HepG2 (cell line): ENCODE measurements around the gene FAAP20. TPM values are rescaled to one million over a fixed set of nuclear protein-coding genes. Genes with fewer than 3 reads are reported as not detected.

Source experiments
- ADNP ChIP-seq: sonication (generic); formaldehyde crosslinking; IDR thresholded peaks from 2 replicates; pipeline ENCODE4 v1.4.0; 2020; ENCODE audit warnings: missing genetic modification reagents
- AHDC1 ChIP-seq: sonication (generic); formaldehyde crosslinking; IDR thresholded peaks from 2 replicates; pipeline ENCODE4 v1.5.1; 2020; ENCODE audit warnings: mild to moderate bottlenecking, missing genetic modification reagents, borderline replicate concordance
- AKAP8 ChIP-seq: sonication (generic); formaldehyde crosslinking; IDR thresholded peaks from 2 replicates; pipeline ENCODE4 v1.5.1; 2020; ENCODE audit warnings: mild to moderate bottlenecking, missing genetic modification reagents
- CREM ChIP-seq, 2 experiments: sonication (generic) in 1 of 2; formaldehyde crosslinking in 1 of 2; IDR thresholded peaks; 2 replicates each; pipeline versions ENCODE4 v1.4.0 to v1.6.1; 2016 to 2020; ENCODE audit warnings: antibody characterized with exemption in 1 of 2, mild to moderate bottlenecking in 1 of 2, missing genetic modification reagents in 1 of 2
- E2F2 ChIP-seq: sonication (generic); formaldehyde crosslinking; IDR thresholded peaks from 2 replicates; pipeline ENCODE4 v1.4.0; 2020; ENCODE audit warnings: missing genetic modification reagents, borderline replicate concordance
- EEA1 ChIP-seq: sonication (generic); formaldehyde crosslinking; IDR thresholded peaks from 2 replicates; pipeline ENCODE4 v1.5.1; 2020; ENCODE audit warnings: mild to moderate bottlenecking, missing genetic modification reagents, borderline replicate concordance
- HBP1 ChIP-seq: IDR thresholded peaks from 2 replicates; pipeline ENCODE4 v1.6.1; 2016; ENCODE audit warnings: low read depth, control low read depth
- HHEX ChIP-seq: IDR thresholded peaks from 2 replicates; pipeline ENCODE4 v1.6.1; 2016; ENCODE audit warnings: control low read depth
- HMG20B ChIP-seq: conservative IDR thresholded peaks from 2 replicates; pipeline ENCODE4 v1.6.1; 2016; ENCODE audit warnings: missing genetic modification reagents, missing compliant biosample characterization
- HOXA3 ChIP-seq: sonication (generic); formaldehyde crosslinking; IDR thresholded peaks from 2 replicates; pipeline ENCODE4 v1.5.0; 2020; ENCODE audit warnings: missing genetic modification reagents
- NR3C1 ChIP-seq: sonication (generic); formaldehyde crosslinking; IDR thresholded peaks from 2 replicates; pipeline ENCODE4 v1.4.0; 2020; ENCODE audit warnings: missing genetic modification reagents
- TMF1 ChIP-seq: sonication (generic); formaldehyde crosslinking; IDR thresholded peaks from 2 replicates; pipeline ENCODE4 v1.8.1; 2022; ENCODE audit warnings: low read depth, missing genetic modification reagents
- ZBTB21 ChIP-seq: sonication (generic); formaldehyde crosslinking; IDR thresholded peaks from 2 replicates; pipeline ENCODE4 v1.4.0; 2020; ENCODE audit warnings: missing genetic modification reagents
- ZNF18 ChIP-seq: sonication (generic); formaldehyde crosslinking; IDR thresholded peaks from 2 replicates; pipeline ENCODE4 v1.8.0; 2022; ENCODE audit warnings: mild to moderate bottlenecking, missing genetic modification reagents; ENCODE audit not compliant: insufficient replicate concordance
- ZNF510 ChIP-seq: sonication (generic); formaldehyde crosslinking; IDR thresholded peaks from 2 replicates; pipeline ENCODE4 v1.4.0; 2020; ENCODE audit warnings: low read depth, mild to moderate bottlenecking, missing genetic modification reagents
- ZNF670 ChIP-seq: sonication (generic); formaldehyde crosslinking; IDR thresholded peaks from 2 replicates; pipeline ENCODE4 v1.8.0; 2022; ENCODE audit warnings: mild to moderate bottlenecking, missing genetic modification reagents, borderline replicate concordance
- ZSCAN29 ChIP-seq: sonication (generic); formaldehyde crosslinking; conservative IDR thresholded peaks from 2 replicates; pipeline ENCODE4 v1.4.0; 2020; ENCODE audit warnings: mild to moderate bottlenecking, missing genetic modification reagents
- ZZZ3 ChIP-seq: sonication (generic); formaldehyde crosslinking; IDR thresholded peaks from 2 replicates; pipeline ENCODE4 v1.4.0; 2020; ENCODE audit warnings: missing genetic modification reagents, mild to moderate bottlenecking, borderline replicate concordance
- polyA plus RNA-seq, 8 experiments: library from polyadenylated mRNA; depleted of rRNA in 3 of 8; stranded (reverse) in 7 of 8; unstranded in 1 of 8; fragments of >200 nt; fragmentation: Illumina TruSeq in 4 of 8; extraction: Trizol in 4 of 8; gene quantifications; 2 replicates each; pipeline versions ENCODE4 v1.2.1 to v1.2.3, GENCODE V29; 2011 to 2016; ENCODE audit warnings: low read depth in 4 of 8, missing spikeins in 1 of 8, mixed read lengths in 1 of 8; ENCODE audit not compliant: insufficient read depth in 1 of 8
- total RNA-seq, 5 experiments: library from RNA; depleted of rRNA; stranded (reverse); fragments of >200 nt; fragmentation: Illumina TruSeq; extraction: Trizol; gene quantifications; 2 replicates each; pipeline ENCODE4 v1.2.3, GENCODE V29; 2016; ENCODE audit warnings: low read depth in 1 of 5

Gene FAAP20
- total and polyA plus RNA-seq, 2 of the 13 experiments (the other 11 are each of a cell fraction or from before 2014, with no cell fraction given), result 9.6 to 10.8 TPM

- TF ChIP-seq HBP1, result no peak; the same call in 1 of the 2 replicates
- TF ChIP-seq HMG20B (CRISPR knock-in tag), result 0 out of 2 replicates have a peak, but pooled peaks have one; percentile 49
- TF ChIP-seq HOXA3 (CRISPR knock-in tag), result peak; percentile 66
- TF ChIP-seq ADNP, result no peak
- TF ChIP-seq EEA1, result no peak
- peak; percentile 91 for TF ChIP-seq ZSCAN29 (CRISPR knock-in tag)
- TF ChIP-seq ZNF510 (CRISPR knock-in tag), result 0 out of 2 replicates have a peak, but pooled peaks have one; percentile 54
- TF ChIP-seq HHEX (CRISPR knock-in tag), result peak; percentile 55; the same call in 1 of the 2 replicates
- peak; percentile 39 for TF ChIP-seq ZNF18 (CRISPR knock-in tag)
- no peak for TF ChIP-seq TMF1 (CRISPR knock-in tag)
- no peak; the same call in none of the 2 replicates for TF ChIP-seq AKAP8 (CRISPR knock-in tag)
- 0 out of 2 replicates have a peak, but pooled peaks have one; percentile 24 for TF ChIP-seq ZZZ3 (CRISPR knock-in tag)
- no peak for TF ChIP-seq E2F2
- peak; percentile 79; the same call in 1 of the 2 replicates for TF ChIP-seq CREM (IDR thresholded peaks at IDR 0.05)
- TF ChIP-seq CREM (CRISPR knock-in tag; IDR thresholded peaks at IDR 0.05), result no peak
- TF ChIP-seq NR3C1 (CRISPR knock-in tag), result no peak
- no peak for TF ChIP-seq ZBTB21 (CRISPR knock-in tag)
- TF ChIP-seq AHDC1 (CRISPR knock-in tag), result no peak
- no peak for TF ChIP-seq ZNF670 (CRISPR knock-in tag)
Observed at GRCh38 chr1:2232255-2232915, 37.8 kb upstream of the FAAP20 start (continued).
